ENCODE data around the gene OR51E2.

OR51E2 gene

GRCh38 chr11:4664183-4664582 lies 33.5 kb downstream of the OR51E2 start:
- no peak for DNase-seq (ENCODE audit: low read depth in 2 of 2)

GRCh38 chr11:4662876-4663275 lies 34.8 kb downstream of the OR51E2 start:
- no peak for DNase-seq (ENCODE audit: low read depth in 2 of 2)

GRCh38 chr11:4658629-4659445 lies 38.8 kb downstream of the OR51E2 start:
- DNase-seq (ENCODE audit: low read depth in 2 of 2), result no peak

DNA sequence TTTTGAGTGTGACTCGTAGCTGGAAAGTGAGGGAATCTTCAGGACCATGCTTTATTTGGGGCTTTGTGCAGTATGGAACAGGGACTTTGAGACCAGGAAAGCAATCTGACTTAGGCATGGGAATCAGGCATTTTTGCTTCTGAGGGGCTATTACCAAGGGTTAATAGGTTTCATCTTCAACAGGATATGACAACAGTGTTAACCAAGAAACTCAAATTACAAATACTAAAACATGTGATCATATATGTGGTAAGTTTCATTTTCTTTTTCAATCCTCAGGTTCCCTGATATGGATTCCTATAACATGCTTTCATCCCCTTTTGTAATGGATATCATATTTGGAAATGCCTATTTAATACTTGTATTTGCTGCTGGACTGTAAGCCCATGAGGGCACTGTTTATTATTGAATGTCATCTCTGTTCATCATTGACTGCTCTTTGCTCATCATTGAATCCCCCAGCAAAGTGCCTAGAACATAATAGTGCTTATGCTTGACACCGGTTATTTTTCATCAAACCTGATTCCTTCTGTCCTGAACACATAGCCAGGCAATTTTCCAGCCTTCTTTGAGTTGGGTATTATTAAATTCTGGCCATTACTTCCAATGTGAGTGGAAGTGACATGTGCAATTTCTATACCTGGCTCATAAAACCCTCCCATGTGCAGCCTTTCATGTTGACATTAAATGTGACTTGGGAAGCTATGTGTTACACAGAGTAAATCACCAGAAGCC lies 42.9 kb downstream of the OR51E2 start:
- no peak for DNase-seq (ENCODE audit: low read depth in 2 of 2)

GRCh38 chr11:4647766-4648165 lies 49.9 kb downstream of the OR51E2 start:
- no peak for DNase-seq (ENCODE audit: low read depth in 2 of 2)

DNA sequence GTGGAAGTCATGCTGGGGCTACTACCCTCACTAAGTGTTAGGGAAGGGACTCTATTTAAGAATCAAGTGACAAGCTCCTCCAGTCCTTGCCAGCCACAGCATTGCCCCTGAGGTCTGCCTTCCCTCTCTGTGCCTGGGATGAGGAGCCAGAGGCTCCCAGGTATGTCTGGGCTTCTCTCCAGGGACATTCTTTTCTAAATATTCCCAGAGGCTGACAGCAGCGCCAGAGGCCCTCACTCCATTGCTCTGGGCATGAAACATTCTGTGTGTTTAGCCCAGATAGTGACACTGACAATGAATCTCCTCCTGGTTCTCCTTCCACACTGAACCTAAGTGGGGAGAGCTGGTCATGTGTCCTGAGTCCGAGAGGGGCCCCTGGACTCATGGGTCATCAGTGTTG lies 51.7 kb downstream of the OR51E2 start:
- DNase-seq (ENCODE audit: low read depth in 2 of 2), result no peak

DNA sequence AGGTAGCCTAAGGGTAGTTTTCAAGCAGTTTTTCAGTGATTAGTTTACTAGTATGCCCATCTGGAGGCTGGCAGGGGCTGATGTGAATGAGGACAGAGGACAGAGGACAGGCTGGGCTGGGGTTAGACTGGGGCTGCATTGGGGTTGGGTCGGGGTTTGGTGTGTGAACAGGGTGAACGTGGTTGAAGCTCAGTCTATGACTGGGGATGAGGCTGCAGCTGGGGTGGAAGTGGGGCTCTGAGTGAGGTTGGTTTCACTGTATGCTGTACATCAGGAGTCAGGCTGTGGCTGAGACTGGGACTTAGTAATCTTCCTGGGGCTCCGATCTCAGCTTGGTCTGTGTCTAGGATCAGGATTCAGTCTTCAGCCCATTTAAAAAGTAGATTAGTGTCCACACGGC lies 53.4 kb downstream of the OR51E2 start:
- no peak for DNase-seq (ENCODE audit: low read depth in 2 of 2)

GRCh38 chr11:4643682-4644081 lies 54.0 kb downstream of the OR51E2 start, which contains the start of gene OR51E1:
Gene OR51E1, plus strand, starts transcription at chr11:4643982. Its CDS starts 8,545 bp downstream, at chr11:4652527.
- no peak for DNase-seq (ENCODE audit: low read depth in 2 of 2)

- DNase-seq (ENCODE audit: low read depth in 2 of 2), result no peak
Observed at GRCh38 chr11:4643076-4643475, 54.6 kb downstream of the OR51E2 start.

DNA sequence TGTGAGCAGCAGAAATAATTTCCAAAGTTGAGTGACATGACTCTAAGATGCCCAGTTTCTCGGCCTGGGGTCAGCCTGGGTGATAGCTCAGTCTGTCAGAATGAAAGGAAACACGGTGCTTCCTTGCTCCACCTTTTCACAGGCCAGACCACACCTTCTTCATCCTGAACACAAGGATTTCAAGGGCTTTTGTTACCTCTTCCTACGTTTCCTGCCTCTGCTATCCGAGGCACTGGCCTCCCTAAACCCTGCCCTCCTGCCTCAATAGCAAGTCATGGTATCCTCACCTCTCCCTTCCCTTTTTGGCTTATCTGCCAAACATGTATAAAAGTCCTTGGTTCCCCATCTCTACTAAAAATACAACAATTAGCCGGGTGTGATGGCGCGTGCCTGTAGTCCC lies 55.6 kb downstream of the OR51E2 start:
- DNase-seq (ENCODE audit: low read depth in 2 of 2), result no peak

GRCh38 chr11:4641501-4641900 lies 56.2 kb downstream of the OR51E2 start:
- no peak for DNase-seq (ENCODE audit: low read depth in 2 of 2)

DNA sequence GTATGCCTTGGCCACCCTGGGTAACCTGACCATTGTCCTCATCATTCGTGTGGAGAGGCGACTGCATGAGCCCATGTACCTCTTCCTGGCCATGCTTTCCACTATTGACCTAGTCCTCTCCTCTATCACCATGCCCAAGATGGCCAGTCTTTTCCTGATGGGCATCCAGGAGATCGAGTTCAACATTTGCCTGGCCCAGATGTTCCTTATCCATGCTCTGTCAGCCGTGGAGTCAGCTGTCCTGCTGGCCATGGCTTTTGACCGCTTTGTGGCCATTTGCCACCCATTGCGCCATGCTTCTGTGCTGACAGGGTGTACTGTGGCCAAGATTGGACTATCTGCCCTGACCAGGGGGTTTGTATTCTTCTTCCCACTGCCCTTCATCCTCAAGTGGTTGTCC lies 57.7 kb downstream of the OR51E2 start:
- no peak for DNase-seq (ENCODE audit: low read depth in 2 of 2)

GRCh38 chr11:4637662-4638047 lies 60.0 kb downstream of the OR51E2 start:
- no peak for DNase-seq (ENCODE audit: low read depth in 2 of 2)

- peak; percentile 44 to 53 for DNase-seq (ENCODE audit: low read depth in 2 of 2)
Observed at GRCh38 chr11:4636962-4637661, 60.5 kb downstream of the OR51E2 start, which contains the start of gene OR51D1. Gene OR51D1, plus strand, starts transcription at chr11:4637477. Its CDS starts 2,314 bp downstream, at chr11:4639791.

- DNase-seq (ENCODE audit: low read depth in 2 of 2), result no peak
Observed at GRCh38 chr11:4636136-4636535, 61.5 kb downstream of the OR51E2 start.

Data from stimulated activated CD8-positive, alpha-beta memory T cell treated with anti-CD3 and anti-CD28 coated beads, Interleukin-7, amount 100 ng/mL, for 4 hours (primary cell).